Mesenchymal stem cell (in vitro differentiated cells and primary cell): ENCODE results near the gene CNOT8.

Experiments
- DNase-seq: peaks from one replicate; pipeline ENCODE4 v3.0.0-alpha.2; 2013
- H2AFZ ChIP-seq: one replicate; pipeline ENCODE4 v1.6.1; 2013; ENCODE audit warnings: low read depth, mild to moderate bottlenecking, control low read depth, inconsistent platforms, low read length, moderate library complexity
- H2AK5ac ChIP-seq: 2 replicates; pipeline ENCODE4 v1.6.1; 2013; ENCODE audit warnings: low read length, moderate library complexity, mild to moderate bottlenecking, inconsistent platforms; ENCODE audit not compliant: severe bottlenecking
- H2BK120ac ChIP-seq: one replicate; pipeline ENCODE4 v1.6.1; 2013; ENCODE audit warnings: low read depth, mild to moderate bottlenecking, inconsistent platforms, low read length, moderate library complexity
- H2BK12ac ChIP-seq, 2 experiments: one replicate each; pipeline ENCODE4 v1.6.1; 2013; ENCODE audit warnings: inconsistent platforms in 2 of 2, low read length in 2 of 2, mild to moderate bottlenecking in 2 of 2, moderate library complexity in 2 of 2, control low read depth in 1 of 2
- H2BK15ac ChIP-seq: one replicate; pipeline ENCODE4 v1.6.1; 2013; ENCODE audit warnings: mild to moderate bottlenecking, low read depth, inconsistent platforms; ENCODE audit not compliant: poor library complexity, severe bottlenecking
- H2BK5ac ChIP-seq: 2 replicates; pipeline ENCODE4 v1.6.1; 2013; ENCODE audit warnings: low read depth, mild to moderate bottlenecking, low read length, control low read depth, inconsistent platforms; ENCODE audit not compliant: poor library complexity, severe bottlenecking
- H3K14ac ChIP-seq, 2 experiments: one replicate each; pipeline ENCODE4 v1.6.1; 2013; ENCODE audit warnings: inconsistent platforms in 2 of 2, low read length in 2 of 2, control low read depth in 1 of 2, mild to moderate bottlenecking in 1 of 2, moderate library complexity in 1 of 2
- H3K18ac ChIP-seq, 2 experiments: one replicate each; pipeline ENCODE4 v1.6.1; 2013; ENCODE audit warnings: inconsistent platforms in 2 of 2, low read length in 2 of 2, control low read depth in 1 of 2, low read depth in 1 of 2, mild to moderate bottlenecking in 1 of 2
- H3K23ac ChIP-seq, 2 experiments: one replicate each; pipeline ENCODE4 v1.6.1; 2013; ENCODE audit warnings: inconsistent platforms in 2 of 2, low read length in 2 of 2, mild to moderate bottlenecking in 2 of 2, moderate library complexity in 2 of 2, control low read depth in 1 of 2
- H3K27ac ChIP-seq: 2 replicates; pipeline ENCODE4 v1.5.1; 2013; ENCODE audit warnings: mild to moderate bottlenecking, moderate library complexity, low read length, control low read depth, inconsistent platforms; ENCODE audit not compliant: poor library complexity, severe bottlenecking
- H3K27me3 ChIP-seq, 2 experiments: 2 replicates each; pipeline versions ENCODE4 v1.6.1 to v1.7.0; 2013; ENCODE audit warnings: low read length in 2 of 2, mild to moderate bottlenecking in 2 of 2, moderate library complexity in 2 of 2, control low read depth in 1 of 2, inconsistent platforms in 1 of 2; ENCODE audit not compliant: control insufficient read depth in 1 of 2, insufficient read depth in 1 of 2
- H3K36me3 ChIP-seq, 2 experiments: 2 replicates each; pipeline versions ENCODE4 v1.6.1 to v1.7.0; 2013; ENCODE audit warnings: low read length in 2 of 2, control low read depth in 1 of 2, inconsistent platforms in 1 of 2, low read depth in 1 of 2, mild to moderate bottlenecking in 1 of 2; ENCODE audit not compliant: insufficient read depth in 2 of 2, control insufficient read depth in 1 of 2
- H3K4ac ChIP-seq, 2 experiments: one replicate each; pipeline ENCODE4 v1.6.1; 2013; ENCODE audit warnings: inconsistent platforms in 2 of 2, low read length in 2 of 2, mild to moderate bottlenecking in 2 of 2, moderate library complexity in 2 of 2, control low read depth in 1 of 2, low read depth in 1 of 2
- H3K4me1 ChIP-seq: 2 replicates; pipeline ENCODE4 v1.6.1; 2013; ENCODE audit warnings: low read depth, low read length, control low read depth; ENCODE audit not compliant: control insufficient read depth, insufficient read depth
- H3K4me2 ChIP-seq: 2 replicates; pipeline ENCODE4 v1.6.1; 2013; ENCODE audit warnings: low read length, mild to moderate bottlenecking, inconsistent platforms; ENCODE audit not compliant: poor library complexity, severe bottlenecking
- H3K4me3 ChIP-seq, 2 experiments: 2 replicates each; pipeline versions ENCODE4 v1.5.1 to v1.7.0; 2013; ENCODE audit warnings: low read length in 2 of 2, mild to moderate bottlenecking in 2 of 2, control low read depth in 1 of 2, low read depth in 1 of 2; ENCODE audit not compliant: insufficient read depth in 1 of 2
- H3K79me1 ChIP-seq: replicated peaks from 2 replicates; pipeline ENCODE4 v1.6.1; 2013; ENCODE audit warnings: mild to moderate bottlenecking, control low read depth, low read length, inconsistent platforms; ENCODE audit not compliant: poor library complexity, severe bottlenecking
- H3K9ac ChIP-seq: 2 replicates; pipeline ENCODE4 v1.7.0; 2013; ENCODE audit warnings: mild to moderate bottlenecking, low read length, moderate library complexity
- H3K9me3 ChIP-seq: 2 replicates; pipeline ENCODE4 v1.7.0; 2013; ENCODE audit warnings: mild to moderate bottlenecking, low read length; ENCODE audit not compliant: control insufficient read depth
- H4K8ac ChIP-seq: one replicate; pipeline ENCODE4 v1.6.1; 2013; ENCODE audit warnings: inconsistent platforms, mild to moderate bottlenecking, low read length, moderate library complexity
- H4K91ac ChIP-seq: one replicate; pipeline ENCODE4 v1.6.1; 2013; ENCODE audit warnings: mild to moderate bottlenecking, low read length, inconsistent platforms
- WGBS: methylation state at CpG from one replicate; pipeline ENCODE4 v1.1.7; 2013; ENCODE audit warnings: mixed read lengths; 5-methylcytosine and 5-hydroxymethylcytosine counted together

The CNOT8 gene

GRCh38 chr5:154837009-154837901 is 21.2 kb upstream of the CNOT8 start:
- Histone ChIP-seq H4K8ac (no peak overlapping the region), H2AK5ac (no peak overlapping the region), H2AFZ (no peak overlapping the region), H4K91ac (no peak overlapping the region), H3K14ac (no peak overlapping the region), H2BK120ac (no peak overlapping the region), H3K36me3 (peaks cover 17 to 35% of the 10 kb centered on the region in 2 experiments), H3K27ac (no peak overlapping the region), H3K9ac (no peak overlapping the region), H3K4ac (no peak overlapping the region), H3K4me1 (peaks cover 3% of the 10 kb centered on the region), H3K4me2 (no peak overlapping the region), H3K18ac (no peak overlapping the region), H3K79me1 (peaks cover 6% of the 10 kb centered on the region), H2BK15ac (no peak overlapping the region), H2BK12ac (no peak overlapping the region), H3K4me3 (no peak overlapping the region), H2BK5ac (no peak overlapping the region), H3K23ac (peak overlapping the region in 1 of 2 experiments; percentile 14), H3K27me3 (no peaks in the 10 kb centered on the region), H3K9me3 (no peaks in the 10 kb centered on the region)
- WGBS, result 87% methylated on average over 5 of the region's 6 CpGs
- no peak for DNase-seq

- Histone ChIP-seq H3K36me3 (peaks cover 13 to 44% of the 10 kb centered on the region in 2 experiments), H2BK15ac (no peak overlapping the region), H2BK5ac (no peak overlapping the region), H3K4me1 (no peaks in the 10 kb centered on the region), H3K79me1 (peaks cover 8% of the 10 kb centered on the region), H3K9ac (no peak overlapping the region), H2BK12ac (no peak overlapping the region), H4K8ac (no peak overlapping the region), H2AFZ (no peak overlapping the region), H3K4me3 (no peak overlapping the region), H3K27me3 (no peaks in the 10 kb centered on the region), H2AK5ac (no peak overlapping the region), H2BK120ac (no peak overlapping the region), H3K4ac (no peak overlapping the region), H3K14ac (no peak overlapping the region), H4K91ac (no peak overlapping the region), H3K9me3 (no peaks in the 10 kb centered on the region), H3K27ac (no peak overlapping the region), H3K18ac (no peak overlapping the region), H3K4me2 (no peak overlapping the region), H3K23ac (no peak overlapping the region)
- 77% methylated on average over 6 of the region's 6 CpGs for WGBS
- DNase-seq, result no peak
Measured at GRCh38 chr5:154840435-154841272, 17.8 kb upstream of the CNOT8 start.

GRCh38 chr5:154841273-154841661 is 17.2 kb upstream of the CNOT8 start:
- H3K18ac ChIP-seq, result no peak overlapping the region
- H3K4ac ChIP-seq, result no peak overlapping the region

More at GRCh38 chr5:154841273-154841661, 17.2 kb upstream of the CNOT8 start:
- Histone ChIP-seq H3K4me2 (no peak overlapping the region), H3K79me1 (peaks cover 5% of the 10 kb centered on the region), H2BK12ac (no peak overlapping the region), H3K4me3 (no peak overlapping the region), H2AK5ac (no peak overlapping the region), H3K9ac (no peak overlapping the region), H3K4me1 (no peaks in the 10 kb centered on the region), H3K27me3 (no peaks in the 10 kb centered on the region), H3K14ac (no peak overlapping the region), H4K91ac (no peak overlapping the region), H3K36me3 (peaks cover 10 to 44% of the 10 kb centered on the region in 2 experiments), H2BK5ac (no peak overlapping the region), H3K9me3 (no peaks in the 10 kb centered on the region), H4K8ac (no peak overlapping the region), H2AFZ (no peak overlapping the region), H2BK15ac (no peak overlapping the region), H3K27ac (no peak overlapping the region), H2BK120ac (no peak overlapping the region), H3K23ac (no peak overlapping the region)
- no peak for DNase-seq
